Measurements from ENCODE around the gene PRRX2. TPM values are rescaled to one million over a fixed set of nuclear protein-coding genes. Genes with fewer than 3 reads are reported as not detected.

PRRX2 gene
- total and polyA plus RNA-seq, 2 experiments from 2014 or later: 5.8 to 8.3 TPM

DNA sequence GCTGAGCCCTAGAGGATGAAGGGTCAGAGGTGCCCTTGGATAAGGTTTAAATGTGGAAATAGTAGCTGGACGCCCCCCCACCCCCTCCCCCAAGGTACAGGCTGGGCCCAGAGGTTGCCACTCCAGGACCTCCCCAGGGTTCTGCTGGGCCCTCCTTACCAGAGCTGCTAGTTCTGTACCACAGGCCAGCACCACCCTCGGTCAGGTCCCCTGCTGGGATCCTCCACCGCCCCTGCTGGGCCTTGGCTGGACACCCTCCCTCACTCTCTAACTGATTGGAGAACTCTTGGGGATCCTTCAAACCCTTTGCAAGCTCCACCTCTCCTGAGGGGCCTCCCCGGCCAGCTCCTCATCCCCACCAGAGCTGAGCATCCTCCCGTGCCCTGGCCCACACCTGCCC, 52.5 kb downstream of the PRRX2 start:
- no peak overlapping the region for H3K27ac Mint-ChIP-seq
- peaks cover 11% of the 10 kb centered on the region for H3K27me3 Mint-ChIP-seq (ENCODE audit: insufficient read depth, low read depth, poor library complexity)
- TF ChIP-seq POLR2AphosphoS5 (IDR thresholded peaks at IDR 0.05; ENCODE audit: low read depth): no peak
- TF ChIP-seq ZNF114 (CRISPR knock-in tag; IDR thresholded peaks at IDR 0.05): no peak
- TF ChIP-seq, protein P1, sequence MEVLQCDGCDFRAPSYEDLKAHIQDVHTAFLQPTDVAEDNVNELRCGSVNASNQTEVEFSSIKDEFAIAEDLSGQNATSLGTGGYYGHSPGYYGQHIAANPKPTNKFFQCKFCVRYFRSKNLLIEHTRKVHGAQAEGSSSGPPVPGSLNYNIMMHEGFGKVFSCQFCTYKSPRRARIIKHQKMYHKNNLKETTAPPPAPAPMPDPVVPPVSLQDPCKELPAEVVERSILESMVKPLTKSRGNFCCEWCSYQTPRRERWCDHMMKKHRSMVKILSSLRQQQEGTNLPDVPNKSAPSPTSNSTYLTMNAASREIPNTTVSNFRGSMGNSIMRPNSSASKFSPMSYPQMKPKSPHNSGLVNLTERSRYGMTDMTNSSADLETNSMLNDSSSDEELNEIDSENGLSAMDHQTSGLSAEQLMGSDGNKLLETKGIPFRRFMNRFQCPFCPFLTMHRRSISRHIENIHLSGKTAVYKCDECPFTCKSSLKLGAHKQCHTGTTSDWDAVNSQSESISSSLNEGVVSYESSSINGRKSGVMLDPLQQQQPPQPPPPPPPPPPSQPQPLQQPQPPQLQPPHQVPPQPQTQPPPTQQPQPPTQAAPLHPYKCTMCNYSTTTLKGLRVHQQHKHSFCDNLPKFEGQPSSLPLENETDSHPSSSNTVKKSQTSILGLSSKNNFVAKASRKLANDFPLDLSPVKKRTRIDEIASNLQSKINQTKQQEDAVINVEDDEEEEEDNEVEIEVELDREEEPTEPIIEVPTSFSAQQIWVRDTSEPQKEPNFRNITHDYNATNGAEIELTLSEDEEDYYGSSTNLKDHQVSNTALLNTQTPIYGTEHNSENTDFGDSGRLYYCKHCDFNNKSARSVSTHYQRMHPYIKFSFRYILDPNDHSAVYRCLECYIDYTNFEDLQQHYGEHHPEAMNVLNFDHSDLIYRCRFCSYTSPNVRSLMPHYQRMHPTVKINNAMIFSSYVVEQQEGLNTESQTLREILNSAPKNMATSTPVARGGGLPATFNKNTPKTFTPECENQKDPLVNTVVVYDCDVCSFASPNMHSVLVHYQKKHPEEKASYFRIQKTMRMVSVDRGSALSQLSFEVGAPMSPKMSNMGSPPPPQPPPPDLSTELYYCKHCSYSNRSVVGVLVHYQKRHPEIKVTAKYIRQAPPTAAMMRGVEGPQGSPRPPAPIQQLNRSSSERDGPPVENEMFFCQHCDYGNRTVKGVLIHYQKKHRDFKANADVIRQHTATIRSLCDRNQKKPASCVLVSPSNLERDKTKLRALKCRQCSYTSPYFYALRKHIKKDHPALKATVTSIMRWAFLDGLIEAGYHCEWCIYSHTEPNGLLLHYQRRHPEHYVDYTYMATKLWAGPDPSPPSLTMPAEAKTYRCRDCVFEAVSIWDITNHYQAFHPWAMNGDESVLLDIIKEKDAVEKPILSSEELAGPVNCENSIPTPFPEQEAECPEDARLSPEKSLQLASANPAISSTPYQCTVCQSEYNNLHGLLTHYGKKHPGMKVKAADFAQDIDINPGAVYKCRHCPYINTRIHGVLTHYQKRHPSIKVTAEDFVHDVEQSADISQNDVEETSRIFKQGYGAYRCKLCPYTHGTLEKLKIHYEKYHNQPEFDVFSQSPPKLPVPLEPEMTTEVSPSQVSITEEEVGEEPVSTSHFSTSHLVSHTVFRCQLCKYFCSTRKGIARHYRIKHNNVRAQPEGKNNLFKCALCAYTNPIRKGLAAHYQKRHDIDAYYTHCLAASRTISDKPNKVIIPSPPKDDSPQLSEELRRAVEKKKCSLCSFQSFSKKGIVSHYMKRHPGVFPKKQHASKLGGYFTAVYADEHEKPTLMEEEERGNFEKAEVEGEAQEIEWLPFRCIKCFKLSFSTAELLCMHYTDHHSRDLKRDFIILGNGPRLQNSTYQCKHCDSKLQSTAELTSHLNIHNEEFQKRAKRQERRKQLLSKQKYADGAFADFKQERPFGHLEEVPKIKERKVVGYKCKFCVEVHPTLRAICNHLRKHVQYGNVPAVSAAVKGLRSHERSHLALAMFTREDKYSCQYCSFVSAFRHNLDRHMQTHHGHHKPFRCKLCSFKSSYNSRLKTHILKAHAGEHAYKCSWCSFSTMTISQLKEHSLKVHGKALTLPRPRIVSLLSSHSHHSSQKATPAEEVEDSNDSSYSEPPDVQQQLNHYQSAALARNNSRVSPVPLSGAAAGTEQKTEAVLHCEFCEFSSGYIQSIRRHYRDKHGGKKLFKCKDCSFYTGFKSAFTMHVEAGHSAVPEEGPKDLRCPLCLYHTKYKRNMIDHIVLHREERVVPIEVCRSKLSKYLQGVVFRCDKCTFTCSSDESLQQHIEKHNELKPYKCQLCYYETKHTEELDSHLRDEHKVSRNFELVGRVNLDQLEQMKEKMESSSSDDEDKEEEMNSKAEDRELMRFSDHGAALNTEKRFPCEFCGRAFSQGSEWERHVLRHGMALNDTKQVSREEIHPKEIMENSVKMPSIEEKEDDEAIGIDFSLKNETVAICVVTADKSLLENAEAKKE (CRISPR knock-in tag; IDR thresholded peaks at IDR 0.05): no peak
- no peak for TF ChIP-seq JUNB (IDR thresholded peaks at IDR 0.05; ENCODE audit: unreplicated experiment)
- TF ChIP-seq EZH2phosphoT487 (IDR thresholded peaks at IDR 0.05; ENCODE audit: unreplicated experiment): no peak
- TF ChIP-seq STAT1 (IDR thresholded peaks at IDR 0.05; ENCODE audit: unreplicated experiment): no peak
- no peak for TF ChIP-seq EZH2 (IDR thresholded peaks at IDR 0.05; ENCODE audit: low read depth, unreplicated experiment)
- TF ChIP-seq, protein P2, sequence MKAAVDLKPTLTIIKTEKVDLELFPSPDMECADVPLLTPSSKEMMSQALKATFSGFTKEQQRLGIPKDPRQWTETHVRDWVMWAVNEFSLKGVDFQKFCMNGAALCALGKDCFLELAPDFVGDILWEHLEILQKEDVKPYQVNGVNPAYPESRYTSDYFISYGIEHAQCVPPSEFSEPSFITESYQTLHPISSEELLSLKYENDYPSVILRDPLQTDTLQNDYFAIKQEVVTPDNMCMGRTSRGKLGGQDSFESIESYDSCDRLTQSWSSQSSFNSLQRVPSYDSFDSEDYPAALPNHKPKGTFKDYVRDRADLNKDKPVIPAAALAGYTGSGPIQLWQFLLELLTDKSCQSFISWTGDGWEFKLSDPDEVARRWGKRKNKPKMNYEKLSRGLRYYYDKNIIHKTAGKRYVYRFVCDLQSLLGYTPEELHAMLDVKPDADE (IDR thresholded peaks at IDR 0.05): no peak
- no peak for TF ChIP-seq ZNF331 (CRISPR knock-in tag; IDR thresholded peaks at IDR 0.05; ENCODE audit: low read depth)
- TF ChIP-seq, protein P3, sequence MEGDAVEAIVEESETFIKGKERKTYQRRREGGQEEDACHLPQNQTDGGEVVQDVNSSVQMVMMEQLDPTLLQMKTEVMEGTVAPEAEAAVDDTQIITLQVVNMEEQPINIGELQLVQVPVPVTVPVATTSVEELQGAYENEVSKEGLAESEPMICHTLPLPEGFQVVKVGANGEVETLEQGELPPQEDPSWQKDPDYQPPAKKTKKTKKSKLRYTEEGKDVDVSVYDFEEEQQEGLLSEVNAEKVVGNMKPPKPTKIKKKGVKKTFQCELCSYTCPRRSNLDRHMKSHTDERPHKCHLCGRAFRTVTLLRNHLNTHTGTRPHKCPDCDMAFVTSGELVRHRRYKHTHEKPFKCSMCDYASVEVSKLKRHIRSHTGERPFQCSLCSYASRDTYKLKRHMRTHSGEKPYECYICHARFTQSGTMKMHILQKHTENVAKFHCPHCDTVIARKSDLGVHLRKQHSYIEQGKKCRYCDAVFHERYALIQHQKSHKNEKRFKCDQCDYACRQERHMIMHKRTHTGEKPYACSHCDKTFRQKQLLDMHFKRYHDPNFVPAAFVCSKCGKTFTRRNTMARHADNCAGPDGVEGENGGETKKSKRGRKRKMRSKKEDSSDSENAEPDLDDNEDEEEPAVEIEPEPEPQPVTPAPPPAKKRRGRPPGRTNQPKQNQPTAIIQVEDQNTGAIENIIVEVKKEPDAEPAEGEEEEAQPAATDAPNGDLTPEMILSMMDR (conservative IDR thresholded peaks at IDR 0.05; ENCODE audit: low read depth in 2 of 2): no peak
- no peak for TF ChIP-seq REST (IDR thresholded peaks at IDR 0.05; ENCODE audit: unreplicated experiment)
- no peak for TF ChIP-seq NANOG (IDR thresholded peaks at IDR 0.05; ENCODE audit: borderline replicate concordance)
- TF ChIP-seq CREB1 (CRISPR knock-in tag; IDR thresholded peaks at IDR 0.05; ENCODE audit: low read depth): no peak
- Histone ChIP-seq H3K27ac (ENCODE audit: low read depth) (no peak overlapping the region), H2AFZ (no peak overlapping the region), H3K79me2 (replicated peaks; ENCODE audit: insufficient read depth) (no peaks in the 10 kb centered on the region), H3K4me3 (no peak overlapping the region), H3K27me3 (ENCODE audit: insufficient read depth) (no peaks in the 10 kb centered on the region), H3K4me2 (no peak overlapping the region), H3F3A (replicated peaks; ENCODE audit: low read depth) (no peaks in the 10 kb centered on the region), H3K4me1 (ENCODE audit: insufficient read depth) (peaks cover 1% of the 10 kb centered on the region; the same call in 1 of the 2 replicates), H3K9me2 (ENCODE audit: insufficient read depth) (no peaks in the 10 kb centered on the region), H4K20me1 (replicated peaks; ENCODE audit: insufficient read depth) (no peaks in the 10 kb centered on the region), H3K36me3 (ENCODE audit: insufficient read depth) (no peaks in the 10 kb centered on the region)
- no peak for DNase-seq (ENCODE audit: low spot score)
- no peak for ATAC-seq
- no peaks in the 10 kb centered on the region; the same call in 2 of the 3 replicates for H3K9me3 Mint-ChIP-seq
- H3K36me3 Mint-ChIP-seq (ENCODE audit: low read depth): no peaks in the 10 kb centered on the region
- no peak overlapping the region for H3K4me3 Mint-ChIP-seq
- H3K4me1 Mint-ChIP-seq: peaks cover 3% of the 10 kb centered on the region; the same call in 1 of the 3 replicates

All from GM23338 (cell line).